Measurements from ENCODE around the gene COG8. TPM values are rescaled to one million over a fixed set of nuclear protein-coding genes. Genes with fewer than 3 reads are reported as not detected.

Gene COG8
- total and polyA plus RNA-seq, 2 of the 8 experiments (the other 6 are each of a cell fraction or from before 2014, with no cell fraction given) = 49.1 to 55.6 TPM

DNA sequence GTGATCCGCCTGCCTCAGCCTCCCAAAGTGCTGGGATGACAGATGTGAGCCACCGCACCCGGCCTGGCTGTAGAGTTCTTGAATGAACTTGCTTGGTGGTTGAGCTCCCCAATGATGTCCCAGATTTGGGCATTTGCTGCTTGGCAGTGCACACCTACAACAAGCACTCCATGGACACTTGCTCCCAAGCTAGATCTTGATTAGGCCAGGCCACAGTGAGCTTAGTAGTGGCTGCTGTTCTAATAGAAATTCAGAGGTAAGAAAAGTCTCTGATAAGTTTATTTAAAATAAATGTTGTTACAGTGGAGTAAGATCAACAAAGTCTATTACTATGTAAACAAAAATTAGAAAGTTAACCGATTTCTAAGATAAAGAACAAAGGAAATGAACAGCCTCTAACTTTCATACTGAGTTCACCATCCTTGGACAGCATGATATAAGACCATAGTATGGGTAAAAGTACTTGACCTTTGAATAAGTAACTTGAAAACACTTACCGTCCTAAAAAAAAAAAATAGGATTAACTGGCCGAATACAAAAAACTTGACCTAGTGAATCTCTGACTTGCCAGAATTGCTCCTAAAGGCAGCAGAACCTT lies 11.3 kb upstream of the COG8 start (continued):
- no peak for TF ChIP-seq JUN (IDR thresholded peaks at IDR 0.05; ENCODE audit: low read depth, low read length)
- no peak for TF ChIP-seq SAP30 (IDR thresholded peaks at IDR 0.05; ENCODE audit: insufficient read depth, insufficient replicate concordance, low read length)
- TF ChIP-seq HDAC6 (IDR thresholded peaks at IDR 0.05; ENCODE audit: low read depth, low read length) = no peak
- TF ChIP-seq RBBP5 (IDR thresholded peaks at IDR 0.05; ENCODE audit: borderline replicate concordance, low read depth, low read length) = no peak
